ENCODE measurements around the gene EEFSEC.

The EEFSEC gene

DNA sequence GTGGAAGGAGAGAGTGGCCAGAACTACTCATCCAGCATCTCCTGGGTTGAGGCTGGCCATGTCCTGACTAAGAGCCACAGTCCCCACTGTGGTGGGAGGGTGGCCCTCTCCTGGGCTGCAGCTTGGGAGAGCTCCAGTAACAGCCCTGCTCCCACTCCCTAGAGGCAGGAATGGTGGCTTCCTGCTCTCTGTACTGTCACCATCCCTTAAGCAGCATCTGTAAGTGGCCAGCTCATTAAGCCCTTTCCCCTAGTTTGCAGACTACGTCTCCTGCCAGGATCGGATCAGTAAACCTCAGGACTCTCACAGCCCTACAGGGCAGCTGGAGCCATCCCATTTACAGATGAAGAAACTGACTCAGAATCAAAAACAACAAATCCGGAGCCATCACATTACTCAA is 282.9 kb downstream of the EEFSEC start:
- H3K27me3 ChIP-seq (replicated peaks; ENCODE audit: insufficient read depth, low read length), result peaks cover 81% of the 10 kb centered on the region
- H3K36me3 ChIP-seq (replicated peaks; ENCODE audit: insufficient read depth, low read length), result no peaks in the 10 kb centered on the region
- H2AFZ ChIP-seq (ENCODE audit: low read length), result no peak overlapping the region
- H3F3A ChIP-seq (ENCODE audit: insufficient read depth, low read length), result no peaks in the 10 kb centered on the region
- no peaks in the 10 kb centered on the region for H3K79me2 ChIP-seq (ENCODE audit: low read length)
- H4K20me1 ChIP-seq (ENCODE audit: insufficient read depth, low read length), result no peaks in the 10 kb centered on the region
- H3K9me2 ChIP-seq (replicated peaks; ENCODE audit: insufficient read depth, low read length), result no peaks in the 10 kb centered on the region
- DNase-seq, result no peak
- no peak overlapping the region for H3K9ac ChIP-seq (ENCODE audit: low read length)
- no peaks in the 10 kb centered on the region for H3K9me3 ChIP-seq (replicated peaks; ENCODE audit: insufficient read depth, low read length)
- no peak overlapping the region for H3K4me3 ChIP-seq (ENCODE audit: low read length)
- H3K27ac ChIP-seq (ENCODE audit: low read length), result no peak overlapping the region
- H3K4me2 ChIP-seq (ENCODE audit: low read depth, low read length), result no peak overlapping the region
- TF ChIP-seq, protein P1, sequence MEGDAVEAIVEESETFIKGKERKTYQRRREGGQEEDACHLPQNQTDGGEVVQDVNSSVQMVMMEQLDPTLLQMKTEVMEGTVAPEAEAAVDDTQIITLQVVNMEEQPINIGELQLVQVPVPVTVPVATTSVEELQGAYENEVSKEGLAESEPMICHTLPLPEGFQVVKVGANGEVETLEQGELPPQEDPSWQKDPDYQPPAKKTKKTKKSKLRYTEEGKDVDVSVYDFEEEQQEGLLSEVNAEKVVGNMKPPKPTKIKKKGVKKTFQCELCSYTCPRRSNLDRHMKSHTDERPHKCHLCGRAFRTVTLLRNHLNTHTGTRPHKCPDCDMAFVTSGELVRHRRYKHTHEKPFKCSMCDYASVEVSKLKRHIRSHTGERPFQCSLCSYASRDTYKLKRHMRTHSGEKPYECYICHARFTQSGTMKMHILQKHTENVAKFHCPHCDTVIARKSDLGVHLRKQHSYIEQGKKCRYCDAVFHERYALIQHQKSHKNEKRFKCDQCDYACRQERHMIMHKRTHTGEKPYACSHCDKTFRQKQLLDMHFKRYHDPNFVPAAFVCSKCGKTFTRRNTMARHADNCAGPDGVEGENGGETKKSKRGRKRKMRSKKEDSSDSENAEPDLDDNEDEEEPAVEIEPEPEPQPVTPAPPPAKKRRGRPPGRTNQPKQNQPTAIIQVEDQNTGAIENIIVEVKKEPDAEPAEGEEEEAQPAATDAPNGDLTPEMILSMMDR (IDR thresholded peaks at IDR 0.05; ENCODE audit: low read length), result no peak
- TF ChIP-seq EZH2 (optimal IDR thresholded peaks at IDR 0.05; ENCODE audit: low read depth, low read length) (no peak), EZH2phosphoT487 (IDR thresholded peaks at IDR 0.05; ENCODE audit: low read length) (no peak)
- H3K4me1 ChIP-seq (ENCODE audit: low read length), result no peaks in the 10 kb centered on the region

DNA sequence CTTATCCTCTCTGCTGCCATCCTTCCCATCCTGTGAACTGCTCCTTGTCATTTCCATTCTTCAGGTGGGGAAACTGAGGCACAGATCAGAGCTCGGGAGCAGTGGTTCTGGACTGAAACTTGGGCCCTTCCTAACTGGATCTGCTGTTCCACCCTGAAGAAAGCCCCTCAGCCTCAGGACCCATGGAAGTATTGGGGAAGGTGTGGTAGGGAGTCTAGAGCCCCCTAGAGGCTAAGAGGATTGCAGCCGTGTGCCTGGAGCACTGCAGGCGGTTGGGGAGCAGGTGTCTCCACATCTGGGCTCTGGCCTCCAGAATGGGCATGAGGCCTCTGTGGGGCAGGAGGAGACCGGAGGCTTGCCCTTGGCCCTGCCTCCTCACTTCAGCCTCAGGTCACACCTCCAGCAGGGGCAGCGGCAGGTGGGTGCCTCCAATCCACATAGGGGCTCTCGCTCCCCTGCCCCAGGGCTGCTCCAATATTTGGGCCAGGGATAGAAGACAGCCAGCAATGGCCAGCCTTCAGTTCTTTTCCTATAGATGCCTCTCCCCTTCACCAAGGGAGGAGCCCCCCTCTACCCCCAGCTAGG is 285.3 kb downstream of the EEFSEC start:
- Histone ChIP-seq H3K9me2 (replicated peaks; ENCODE audit: insufficient read depth, low read length) (no peaks in the 10 kb centered on the region), H3F3A (ENCODE audit: insufficient read depth, low read length) (no peaks in the 10 kb centered on the region), H3K9ac (ENCODE audit: low read length) (no peak overlapping the region), H3K27me3 (replicated peaks; ENCODE audit: insufficient read depth, low read length) (peaks cover 65% of the 10 kb centered on the region), H3K36me3 (replicated peaks; ENCODE audit: insufficient read depth, low read length) (no peaks in the 10 kb centered on the region), H4K20me1 (ENCODE audit: insufficient read depth, low read length) (no peaks in the 10 kb centered on the region), H3K4me2 (ENCODE audit: low read depth, low read length) (no peak overlapping the region), H3K27ac (ENCODE audit: low read length) (no peak overlapping the region), H3K4me3 (ENCODE audit: low read length) (no peak overlapping the region), H3K79me2 (ENCODE audit: low read length) (no peaks in the 10 kb centered on the region), H2AFZ (ENCODE audit: low read length) (no peak overlapping the region), H3K9me3 (replicated peaks; ENCODE audit: insufficient read depth, low read length) (no peaks in the 10 kb centered on the region), H3K4me1 (ENCODE audit: low read length) (no peaks in the 10 kb centered on the region)
- DNase-seq, result no peak
- TF ChIP-seq, protein P1 (IDR thresholded peaks at IDR 0.05; ENCODE audit: low read length), result peak; percentile 45
- TF ChIP-seq EZH2phosphoT487 (IDR thresholded peaks at IDR 0.05; ENCODE audit: low read length), result no peak

DNA sequence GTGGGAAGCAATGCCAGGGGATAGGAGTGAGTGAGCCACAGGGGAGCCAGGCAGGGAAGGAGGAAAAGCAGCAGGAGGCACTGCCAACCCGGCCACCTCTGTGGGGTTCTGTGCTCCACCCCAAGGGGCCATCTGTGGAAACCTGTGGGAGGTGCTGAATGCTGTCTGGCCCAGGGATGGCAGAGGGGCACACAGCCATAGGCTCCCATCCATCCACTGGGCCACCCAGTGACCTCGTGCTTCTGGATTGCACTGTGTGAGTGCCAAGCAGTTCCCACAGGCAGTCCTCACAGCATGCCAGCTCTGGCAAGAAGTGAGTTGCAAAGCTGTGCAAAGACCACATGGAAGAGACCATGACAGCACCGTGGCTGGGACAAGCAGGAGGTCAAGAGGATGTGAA is 285.9 kb downstream of the EEFSEC start:
- no peak for TF ChIP-seq EZH2 (optimal IDR thresholded peaks at IDR 0.05; ENCODE audit: low read depth, low read length)
- no peak for TF ChIP-seq EZH2phosphoT487 (IDR thresholded peaks at IDR 0.05; ENCODE audit: low read length)
- TF ChIP-seq, protein P1 (IDR thresholded peaks at IDR 0.05; ENCODE audit: low read length), result no peak
- DNase-seq, result no peak
- Histone ChIP-seq H3K9me3 (replicated peaks; ENCODE audit: insufficient read depth, low read length) (no peaks in the 10 kb centered on the region), H3K79me2 (ENCODE audit: low read length) (no peaks in the 10 kb centered on the region), H3K9ac (ENCODE audit: low read length) (no peak overlapping the region), H3K4me2 (ENCODE audit: low read depth, low read length) (no peak overlapping the region), H3K27ac (ENCODE audit: low read length) (no peak overlapping the region), H3K27me3 (replicated peaks; ENCODE audit: insufficient read depth, low read length) (peaks cover 59% of the 10 kb centered on the region), H3F3A (ENCODE audit: insufficient read depth, low read length) (no peaks in the 10 kb centered on the region), H3K4me1 (ENCODE audit: low read length) (no peaks in the 10 kb centered on the region), H3K9me2 (replicated peaks; ENCODE audit: insufficient read depth, low read length) (no peaks in the 10 kb centered on the region), H3K4me3 (ENCODE audit: low read length) (no peak overlapping the region), H3K36me3 (replicated peaks; ENCODE audit: insufficient read depth, low read length) (no peaks in the 10 kb centered on the region), H2AFZ (ENCODE audit: low read length) (no peak overlapping the region), H4K20me1 (ENCODE audit: insufficient read depth, low read length) (no peaks in the 10 kb centered on the region)

All from MM.1S (cell line).